Testis (tissue), 2 donors: ENCODE results near the gene ZBTB8B.

ENCODE experiments used
- CTCF ChIP-seq, 3 experiments: fragments of 450-650 bp in 2 of 3; fragments of 200-600 bp in 1 of 3; sonication (generic) in 1 of 3; IDR thresholded peaks; one replicate each; pipeline ENCODE4 v1.5.1; 2016 to 2019; ENCODE audit warnings: antibody characterized with exemption in 3 of 3, mild to moderate bottlenecking in 2 of 3, moderate library complexity in 1 of 3
- POLR2A ChIP-seq: fragments of 450-650 bp; IDR thresholded peaks from one replicate; pipeline ENCODE4 v1.6.1; 2017; ENCODE audit warnings: antibody characterized with exemption, mild to moderate bottlenecking, moderate library complexity

GRCh38 chr1:32454726-32455125 lies 10.1 kb upstream of the ZBTB8B start:
- no peak for TF ChIP-seq CTCF (IDR thresholded peaks at IDR 0.05)
- no peak for TF ChIP-seq POLR2A
